HepG2 (cell line): ENCODE results near the gene CHN2. TPM values are rescaled to one million over a fixed set of nuclear protein-coding genes. Genes with fewer than 3 reads are reported as not detected.

ENCODE experiments used
- DMAP1 ChIP-seq: IDR thresholded peaks from 2 replicates; pipeline ENCODE4 v1.6.1; 2016
- FOXP1 ChIP-seq, 2 experiments: fragments of 450-650 bp in 1 of 2; IDR thresholded peaks; 2 replicates each; pipeline ENCODE4 v1.6.1; 2017 to 2018; ENCODE audit warnings: antibody characterized with exemption in 1 of 2
- GATAD1 ChIP-seq: IDR thresholded peaks from 2 replicates; pipeline ENCODE4 v1.6.1; 2016; ENCODE audit warnings: missing genetic modification reagents, missing compliant biosample characterization
- HNRNPH1 ChIP-seq: fragments of 200-400 bp; formaldehyde crosslinking; optimal IDR thresholded peaks from 2 replicates; pipeline ENCODE3; 2017; ENCODE audit warnings: mild to moderate bottlenecking, low read depth, low read length
- MAX ChIP-seq: IDR thresholded peaks from 2 replicates; pipeline ENCODE4 v1.6.1; 2012; ENCODE audit warnings: inconsistent platforms
- NFATC3 ChIP-seq: sonication (generic); formaldehyde crosslinking; IDR thresholded peaks from 2 replicates; pipeline ENCODE4 v1.5.1; 2020; ENCODE audit warnings: mild to moderate bottlenecking, missing genetic modification reagents
- SRSF1 ChIP-seq: fragments of 200-400 bp; formaldehyde crosslinking; optimal IDR thresholded peaks from 2 replicates; pipeline ENCODE3; 2017; ENCODE audit warnings: mild to moderate bottlenecking, low read depth, low read length, moderate library complexity
- ZHX1 ChIP-seq: sonication (generic); formaldehyde crosslinking; IDR thresholded peaks from 2 replicates; pipeline ENCODE4 v1.8.1; 2022; ENCODE audit warnings: low read depth, mild to moderate bottlenecking, missing genetic modification reagents
- ZNF124 ChIP-seq: sonication (generic); formaldehyde crosslinking; IDR thresholded peaks from 2 replicates; pipeline ENCODE4 v1.4.0; 2020; ENCODE audit warnings: missing genetic modification reagents
- ZNF557 ChIP-seq: sonication (generic); formaldehyde crosslinking; IDR thresholded peaks from 2 replicates; pipeline ENCODE4 v1.4.0; 2020; ENCODE audit warnings: missing genetic modification reagents
- polyA plus RNA-seq, 8 experiments: library from polyadenylated mRNA; depleted of rRNA in 3 of 8; stranded (reverse) in 7 of 8; unstranded in 1 of 8; fragments of >200 nt; fragmentation: Illumina TruSeq in 4 of 8; extraction: Trizol in 4 of 8; gene quantifications; 2 replicates each; pipeline versions ENCODE4 v1.2.1 to v1.2.3, GENCODE V29; 2011 to 2016; ENCODE audit warnings: low read depth in 4 of 8, missing spikeins in 1 of 8, mixed read lengths in 1 of 8; ENCODE audit not compliant: insufficient read depth in 1 of 8
- total RNA-seq, 5 experiments: library from RNA; depleted of rRNA; stranded (reverse); fragments of >200 nt; fragmentation: Illumina TruSeq; extraction: Trizol; gene quantifications; 2 replicates each; pipeline ENCODE4 v1.2.3, GENCODE V29; 2016; ENCODE audit warnings: low read depth in 1 of 5
- TF ChIP-seq, protein P1 (sequence below): sonication (generic); formaldehyde crosslinking; IDR thresholded peaks from 2 replicates; pipeline ENCODE4 v1.4.0; 2020; ENCODE audit warnings: missing genetic modification reagents
- TF ChIP-seq, protein P2 (sequence below): sonication (generic); formaldehyde crosslinking; IDR thresholded peaks from 2 replicates; pipeline ENCODE4 v1.5.1; 2020; ENCODE audit warnings: mild to moderate bottlenecking, missing genetic modification reagents, borderline replicate concordance
- TF ChIP-seq, protein P3 (sequence below): IDR thresholded peaks from 2 replicates; pipeline ENCODE4 v1.6.1; 2016; ENCODE audit warnings: missing compliant biosample characterization, missing genetic modification reagents, borderline replicate concordance
- TF ChIP-seq, protein P4 (sequence below): sonication (generic); formaldehyde crosslinking; IDR thresholded peaks from 2 replicates; pipeline ENCODE4 v1.5.0; 2020; ENCODE audit warnings: missing genetic modification reagents, mild to moderate bottlenecking, borderline replicate concordance

The CHN2 gene
- total and polyA plus RNA-seq, 2 of the 13 experiments (the other 11 are each of a cell fraction or from before 2014, with no cell fraction given), result 23.5 to 30.5 TPM

DNA sequence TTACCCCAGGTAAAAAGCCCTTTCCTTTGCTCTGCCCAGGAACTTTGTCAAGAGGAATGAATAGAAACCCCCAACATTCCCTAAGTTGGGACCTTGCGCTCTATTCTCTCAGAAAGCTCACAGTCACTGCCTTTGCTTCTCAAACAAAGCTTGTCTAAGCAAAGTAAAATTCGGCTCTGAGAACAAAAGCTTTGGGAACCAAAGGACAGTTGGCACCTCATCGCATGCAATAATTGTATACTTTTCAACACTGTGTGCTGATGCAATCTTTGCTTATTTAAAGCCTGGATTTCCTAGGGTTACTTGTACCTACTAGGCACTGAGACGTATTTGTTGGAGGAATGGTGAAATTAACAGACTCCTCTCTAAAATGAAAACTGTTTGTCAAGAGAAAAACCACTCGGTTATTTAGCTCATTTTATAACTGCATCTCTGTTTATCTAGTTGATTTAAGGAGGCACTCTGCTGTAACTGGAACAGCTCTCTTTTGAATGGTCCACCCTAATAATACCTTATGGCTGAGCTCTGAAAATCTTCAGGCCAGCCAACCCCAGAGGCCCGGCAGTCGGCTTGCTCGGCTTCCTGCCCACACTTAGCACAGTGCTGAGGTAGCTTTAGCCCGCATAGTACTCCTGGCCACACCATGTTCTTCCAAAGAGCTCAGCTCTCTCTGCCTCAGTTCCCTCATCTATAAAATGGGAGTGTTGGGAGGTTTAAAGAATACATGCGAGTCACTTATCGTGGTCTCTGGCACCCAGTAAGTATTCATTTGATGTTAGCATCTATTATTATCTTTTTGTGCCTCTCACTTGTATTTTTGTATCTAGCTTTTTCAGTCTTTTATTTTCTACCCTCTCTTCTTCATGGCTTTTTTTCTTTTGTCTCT, 288.9 kb downstream of the CHN2 start (continued):
- no peak for TF ChIP-seq ZNF557 (CRISPR knock-in tag)
- TF ChIP-seq, protein P1, sequence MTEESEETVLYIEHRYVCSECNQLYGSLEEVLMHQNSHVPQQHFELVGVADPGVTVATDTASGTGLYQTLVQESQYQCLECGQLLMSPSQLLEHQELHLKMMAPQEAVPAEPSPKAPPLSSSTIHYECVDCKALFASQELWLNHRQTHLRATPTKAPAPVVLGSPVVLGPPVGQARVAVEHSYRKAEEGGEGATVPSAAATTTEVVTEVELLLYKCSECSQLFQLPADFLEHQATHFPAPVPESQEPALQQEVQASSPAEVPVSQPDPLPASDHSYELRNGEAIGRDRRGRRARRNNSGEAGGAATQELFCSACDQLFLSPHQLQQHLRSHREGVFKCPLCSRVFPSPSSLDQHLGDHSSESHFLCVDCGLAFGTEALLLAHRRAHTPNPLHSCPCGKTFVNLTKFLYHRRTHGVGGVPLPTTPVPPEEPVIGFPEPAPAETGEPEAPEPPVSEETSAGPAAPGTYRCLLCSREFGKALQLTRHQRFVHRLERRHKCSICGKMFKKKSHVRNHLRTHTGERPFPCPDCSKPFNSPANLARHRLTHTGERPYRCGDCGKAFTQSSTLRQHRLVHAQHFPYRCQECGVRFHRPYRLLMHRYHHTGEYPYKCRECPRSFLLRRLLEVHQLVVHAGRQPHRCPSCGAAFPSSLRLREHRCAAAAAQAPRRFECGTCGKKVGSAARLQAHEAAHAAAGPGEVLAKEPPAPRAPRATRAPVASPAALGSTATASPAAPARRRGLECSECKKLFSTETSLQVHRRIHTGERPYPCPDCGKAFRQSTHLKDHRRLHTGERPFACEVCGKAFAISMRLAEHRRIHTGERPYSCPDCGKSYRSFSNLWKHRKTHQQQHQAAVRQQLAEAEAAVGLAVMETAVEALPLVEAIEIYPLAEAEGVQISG (CRISPR knock-in tag), result peak; percentile 34; the same call in 1 of the 2 replicates
- peak; percentile 29; the same call in 1 of the 2 replicates for TF ChIP-seq FOXP1 (IDR thresholded peaks at IDR 0.05)
- TF ChIP-seq FOXP1 (CRISPR knock-in tag; IDR thresholded peaks at IDR 0.05), result peak; percentile 91
- peak; percentile 23; the same call in 1 of the 2 replicates for TF ChIP-seq ZHX1 (CRISPR knock-in tag)
- TF ChIP-seq, protein P2, sequence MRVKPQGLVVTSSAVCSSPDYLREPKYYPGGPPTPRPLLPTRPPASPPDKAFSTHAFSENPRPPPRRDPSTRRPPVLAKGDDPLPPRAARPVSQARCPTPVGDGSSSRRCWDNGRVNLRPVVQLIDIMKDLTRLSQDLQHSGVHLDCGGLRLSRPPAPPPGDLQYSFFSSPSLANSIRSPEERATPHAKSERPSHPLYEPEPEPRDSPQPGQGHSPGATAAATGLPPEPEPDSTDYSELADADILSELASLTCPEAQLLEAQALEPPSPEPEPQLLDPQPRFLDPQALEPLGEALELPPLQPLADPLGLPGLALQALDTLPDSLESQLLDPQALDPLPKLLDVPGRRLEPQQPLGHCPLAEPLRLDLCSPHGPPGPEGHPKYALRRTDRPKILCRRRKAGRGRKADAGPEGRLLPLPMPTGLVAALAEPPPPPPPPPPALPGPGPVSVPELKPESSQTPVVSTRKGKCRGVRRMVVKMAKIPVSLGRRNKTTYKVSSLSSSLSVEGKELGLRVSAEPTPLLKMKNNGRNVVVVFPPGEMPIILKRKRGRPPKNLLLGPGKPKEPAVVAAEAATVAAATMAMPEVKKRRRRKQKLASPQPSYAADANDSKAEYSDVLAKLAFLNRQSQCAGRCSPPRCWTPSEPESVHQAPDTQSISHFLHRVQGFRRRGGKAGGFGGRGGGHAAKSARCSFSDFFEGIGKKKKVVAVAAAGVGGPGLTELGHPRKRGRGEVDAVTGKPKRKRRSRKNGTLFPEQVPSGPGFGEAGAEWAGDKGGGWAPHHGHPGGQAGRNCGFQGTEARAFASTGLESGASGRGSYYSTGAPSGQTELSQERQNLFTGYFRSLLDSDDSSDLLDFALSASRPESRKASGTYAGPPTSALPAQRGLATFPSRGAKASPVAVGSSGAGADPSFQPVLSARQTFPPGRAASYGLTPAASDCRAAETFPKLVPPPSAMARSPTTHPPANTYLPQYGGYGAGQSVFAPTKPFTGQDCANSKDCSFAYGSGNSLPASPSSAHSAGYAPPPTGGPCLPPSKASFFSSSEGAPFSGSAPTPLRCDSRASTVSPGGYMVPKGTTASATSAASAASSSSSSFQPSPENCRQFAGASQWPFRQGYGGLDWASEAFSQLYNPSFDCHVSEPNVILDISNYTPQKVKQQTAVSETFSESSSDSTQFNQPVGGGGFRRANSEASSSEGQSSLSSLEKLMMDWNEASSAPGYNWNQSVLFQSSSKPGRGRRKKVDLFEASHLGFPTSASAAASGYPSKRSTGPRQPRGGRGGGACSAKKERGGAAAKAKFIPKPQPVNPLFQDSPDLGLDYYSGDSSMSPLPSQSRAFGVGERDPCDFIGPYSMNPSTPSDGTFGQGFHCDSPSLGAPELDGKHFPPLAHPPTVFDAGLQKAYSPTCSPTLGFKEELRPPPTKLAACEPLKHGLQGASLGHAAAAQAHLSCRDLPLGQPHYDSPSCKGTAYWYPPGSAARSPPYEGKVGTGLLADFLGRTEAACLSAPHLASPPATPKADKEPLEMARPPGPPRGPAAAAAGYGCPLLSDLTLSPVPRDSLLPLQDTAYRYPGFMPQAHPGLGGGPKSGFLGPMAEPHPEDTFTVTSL (CRISPR knock-in tag), result peak; percentile 75
- TF ChIP-seq ZNF124 (CRISPR knock-in tag), result peak; percentile 71; the same call in 1 of the 2 replicates
- 0 out of 2 replicates have a peak, but pooled peaks have one; percentile 30 for TF ChIP-seq GATAD1 (CRISPR knock-in tag)
- TF ChIP-seq MAX, result 0 out of 2 replicates have a peak, but pooled peaks have one; percentile 18
- TF ChIP-seq, protein P3, sequence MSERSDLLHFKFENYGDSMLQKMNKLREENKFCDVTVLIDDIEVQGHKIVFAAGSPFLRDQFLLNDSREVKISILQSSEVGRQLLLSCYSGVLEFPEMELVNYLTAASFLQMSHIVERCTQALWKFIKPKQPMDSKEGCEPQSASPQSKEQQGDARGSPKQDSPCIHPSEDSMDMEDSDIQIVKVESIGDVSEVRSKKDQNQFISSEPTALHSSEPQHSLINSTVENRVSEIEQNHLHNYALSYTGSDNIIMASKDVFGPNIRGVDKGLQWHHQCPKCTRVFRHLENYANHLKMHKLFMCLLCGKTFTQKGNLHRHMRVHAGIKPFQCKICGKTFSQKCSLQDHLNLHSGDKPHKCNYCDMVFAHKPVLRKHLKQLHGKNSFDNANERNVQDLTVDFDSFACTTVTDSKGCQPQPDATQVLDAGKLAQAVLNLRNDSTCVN, result no peak
- TF ChIP-seq NFATC3 (CRISPR knock-in tag), result no peak
- no peak for TF ChIP-seq SRSF1
- peak; percentile 58; the same call in 1 of the 2 replicates for TF ChIP-seq DMAP1
- TF ChIP-seq, protein P4, sequence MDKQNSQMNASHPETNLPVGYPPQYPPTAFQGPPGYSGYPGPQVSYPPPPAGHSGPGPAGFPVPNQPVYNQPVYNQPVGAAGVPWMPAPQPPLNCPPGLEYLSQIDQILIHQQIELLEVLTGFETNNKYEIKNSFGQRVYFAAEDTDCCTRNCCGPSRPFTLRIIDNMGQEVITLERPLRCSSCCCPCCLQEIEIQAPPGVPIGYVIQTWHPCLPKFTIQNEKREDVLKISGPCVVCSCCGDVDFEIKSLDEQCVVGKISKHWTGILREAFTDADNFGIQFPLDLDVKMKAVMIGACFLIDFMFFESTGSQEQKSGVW (CRISPR knock-in tag), result no peak
- no peak for TF ChIP-seq HNRNPH1
